Type B pancreatic cell (in vitro differentiated cells): ENCODE results near the gene HMSD. TPM values are rescaled to one million over a fixed set of nuclear protein-coding genes. Genes with fewer than 3 reads are reported as not detected.

Experiments used
- DNase-seq: peaks from one replicate; pipeline ENCODE4 v3.0.0; 2021; ENCODE audit warnings: mixed read lengths; ENCODE audit not compliant: unreplicated experiment; ENCODE audit errors: extremely low spot score
- H3K27ac Mint-ChIP-seq: 2 replicates; pipeline ENCODE4 v1.8.0; 2021; ENCODE audit warnings: mild to moderate bottlenecking, mixed read lengths
- H3K27me3 Mint-ChIP-seq: 2 replicates; pipeline ENCODE4 v1.8.0; 2021; ENCODE audit warnings: mixed read lengths
- H3K36me3 Mint-ChIP-seq: 2 replicates; pipeline ENCODE4 v1.8.0; 2021; ENCODE audit warnings: mixed read lengths
- H3K4me1 Mint-ChIP-seq: one replicate; pipeline ENCODE4 v1.8.0; 2021; ENCODE audit warnings: mixed read lengths; ENCODE audit not compliant: unreplicated experiment
- H3K4me3 Mint-ChIP-seq: 2 replicates; pipeline ENCODE4 v1.8.0; 2021; ENCODE audit warnings: mild to moderate bottlenecking, mixed read lengths
- H3K9me3 Mint-ChIP-seq: 2 replicates; pipeline ENCODE4 v1.8.0; 2021; ENCODE audit warnings: mixed read lengths
- total RNA-seq: library from RNA; stranded (reverse); gene quantifications from 2 replicates; pipeline ENCODE4 v1.2.1, GENCODE V29; 2021; ENCODE audit warnings: low replicate concordance
- TF ChIP-seq, protein P1 (sequence below): fragments of 200-600 bp; sonication (generic); conservative IDR thresholded peaks from 2 replicates; pipeline ENCODE4 v1.5.0; 2021; ENCODE audit warnings: antibody characterized with exemption, mild to moderate bottlenecking

HMSD gene
- total RNA-seq, 1 donor from 2014 or later: 4.5 TPM

DNA sequence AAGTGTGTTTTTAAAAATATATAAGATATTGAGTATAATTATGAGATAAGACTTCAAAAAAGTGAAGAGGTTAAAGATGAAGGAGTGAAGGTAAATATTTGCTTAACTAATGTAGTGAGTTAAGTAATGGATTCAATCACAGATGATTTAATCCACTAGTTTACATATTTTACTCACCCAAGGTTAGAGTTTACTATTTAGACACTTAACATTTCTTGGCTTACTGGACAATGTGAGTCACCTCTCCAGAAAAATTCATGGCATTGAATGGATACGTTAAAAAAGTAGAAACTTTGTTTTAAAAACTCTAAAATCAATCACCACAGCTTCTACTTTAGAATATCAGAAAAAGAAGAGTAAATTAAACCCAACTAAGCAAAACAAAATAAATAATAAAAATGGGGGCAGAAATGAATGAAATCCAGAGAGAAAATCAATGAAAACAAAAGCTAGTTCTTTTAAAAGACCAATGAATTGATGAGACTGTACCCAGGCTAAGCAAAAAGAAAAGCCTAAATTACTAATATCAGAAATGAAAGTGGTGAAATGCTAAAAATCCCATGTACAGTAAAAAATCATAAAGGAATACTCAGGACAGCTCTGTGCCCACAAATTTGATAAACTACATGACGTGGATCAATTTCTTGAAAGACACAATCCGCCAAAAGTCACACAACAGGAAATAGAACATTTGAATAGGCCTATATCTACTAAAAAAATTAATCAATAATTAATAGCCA lies 1.9 kb upstream of the HMSD start:
- no peak for DNase-seq
- Mint-ChIP-seq H3K9me3 (no peaks in the 10 kb centered on the region), H3K27me3 (peaks cover 22% of the 10 kb centered on the region), H3K27ac (no peak overlapping the region), H3K36me3 (no peaks in the 10 kb centered on the region), H3K4me3 (no peak overlapping the region), H3K4me1 (no peaks in the 10 kb centered on the region)
- TF ChIP-seq, protein P1, sequence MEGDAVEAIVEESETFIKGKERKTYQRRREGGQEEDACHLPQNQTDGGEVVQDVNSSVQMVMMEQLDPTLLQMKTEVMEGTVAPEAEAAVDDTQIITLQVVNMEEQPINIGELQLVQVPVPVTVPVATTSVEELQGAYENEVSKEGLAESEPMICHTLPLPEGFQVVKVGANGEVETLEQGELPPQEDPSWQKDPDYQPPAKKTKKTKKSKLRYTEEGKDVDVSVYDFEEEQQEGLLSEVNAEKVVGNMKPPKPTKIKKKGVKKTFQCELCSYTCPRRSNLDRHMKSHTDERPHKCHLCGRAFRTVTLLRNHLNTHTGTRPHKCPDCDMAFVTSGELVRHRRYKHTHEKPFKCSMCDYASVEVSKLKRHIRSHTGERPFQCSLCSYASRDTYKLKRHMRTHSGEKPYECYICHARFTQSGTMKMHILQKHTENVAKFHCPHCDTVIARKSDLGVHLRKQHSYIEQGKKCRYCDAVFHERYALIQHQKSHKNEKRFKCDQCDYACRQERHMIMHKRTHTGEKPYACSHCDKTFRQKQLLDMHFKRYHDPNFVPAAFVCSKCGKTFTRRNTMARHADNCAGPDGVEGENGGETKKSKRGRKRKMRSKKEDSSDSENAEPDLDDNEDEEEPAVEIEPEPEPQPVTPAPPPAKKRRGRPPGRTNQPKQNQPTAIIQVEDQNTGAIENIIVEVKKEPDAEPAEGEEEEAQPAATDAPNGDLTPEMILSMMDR: no peak

DNA sequence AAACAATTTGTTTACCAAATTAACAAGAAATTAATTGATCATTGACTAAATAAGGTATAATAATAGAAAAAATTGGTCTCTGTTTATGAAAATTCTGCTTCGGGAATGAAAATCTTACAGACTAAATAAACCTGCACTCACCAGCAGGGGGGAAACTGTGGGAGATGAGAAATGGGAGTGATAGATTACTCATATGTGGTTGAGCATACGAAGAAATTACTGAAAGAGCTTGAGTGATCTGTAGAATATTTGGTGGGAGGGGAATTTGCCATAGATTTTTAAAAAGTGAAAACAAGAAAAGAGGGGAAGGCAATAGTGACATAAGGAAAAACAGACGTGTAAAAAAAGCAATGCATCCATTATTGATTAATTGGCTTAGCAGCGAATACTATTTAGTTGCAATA lies 2.2 kb downstream of the HMSD start:
- H3K27ac Mint-ChIP-seq: no peak overlapping the region
- TF ChIP-seq, protein P1: no peak
- H3K9me3 Mint-ChIP-seq: no peaks in the 10 kb centered on the region

DNA sequence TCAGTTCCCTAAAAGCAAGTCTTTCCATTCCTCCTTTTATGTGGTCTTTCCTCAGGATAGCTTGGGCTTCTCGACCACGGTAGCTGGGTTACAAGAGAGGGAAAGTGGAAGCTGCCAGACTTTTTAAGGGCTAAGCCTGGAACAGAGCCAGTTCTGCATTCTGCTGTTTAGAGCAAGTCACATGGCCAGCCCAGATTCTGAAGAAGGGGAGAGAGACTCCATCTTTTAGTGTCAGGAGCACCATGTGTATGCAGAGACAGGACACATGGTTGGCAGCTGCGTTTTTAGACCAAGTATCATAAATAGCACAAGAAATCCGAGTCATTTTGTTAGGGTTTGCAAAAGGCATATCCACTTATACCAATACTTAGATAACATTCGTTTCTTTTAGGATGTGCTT lies 4.7 kb downstream of the HMSD start:
- no peak for DNase-seq
- TF ChIP-seq, protein P1: no peak

More for the DNA sequence above, 2.2 kb downstream of the HMSD start:
- H3K27me3 Mint-ChIP-seq: peaks cover 16% of the 10 kb centered on the region
- no peaks in the 10 kb centered on the region for H3K4me1 Mint-ChIP-seq
- H3K4me3 Mint-ChIP-seq: no peak overlapping the region
- H3K36me3 Mint-ChIP-seq: no peaks in the 10 kb centered on the region
- no peak for DNase-seq

DNA sequence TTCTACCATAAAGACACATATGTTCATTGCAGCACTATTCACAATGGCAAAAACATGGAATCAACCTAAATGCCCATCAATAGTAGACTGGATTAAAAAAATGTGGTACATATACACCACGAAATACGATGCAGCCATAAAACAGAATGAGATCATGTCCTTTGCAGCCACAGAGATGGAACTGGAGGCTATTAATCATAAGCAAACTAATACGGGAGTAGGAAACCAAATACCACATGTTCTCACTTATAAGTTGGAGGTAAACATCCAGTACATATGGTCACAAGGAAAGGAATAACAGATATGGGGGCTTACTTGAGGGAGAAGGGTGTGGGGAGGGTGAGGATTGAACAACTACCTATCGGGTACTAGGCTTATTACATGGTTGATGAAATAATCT lies 7.7 kb downstream of the HMSD start:
- no peaks in the 10 kb centered on the region for H3K36me3 Mint-ChIP-seq
- no peak overlapping the region for H3K27ac Mint-ChIP-seq
- H3K9me3 Mint-ChIP-seq: no peaks in the 10 kb centered on the region
- H3K4me3 Mint-ChIP-seq: no peak overlapping the region
- TF ChIP-seq, protein P1: no peak
- no peak for DNase-seq
- H3K27me3 Mint-ChIP-seq: peaks cover 3% of the 10 kb centered on the region
- H3K4me1 Mint-ChIP-seq: no peaks in the 10 kb centered on the region

More for the DNA sequence above, 4.7 kb downstream of the HMSD start:
- no peaks in the 10 kb centered on the region for H3K4me1 Mint-ChIP-seq
- no peak overlapping the region for H3K4me3 Mint-ChIP-seq
- H3K36me3 Mint-ChIP-seq: no peaks in the 10 kb centered on the region
- H3K27ac Mint-ChIP-seq: no peak overlapping the region
- H3K27me3 Mint-ChIP-seq: peaks cover 6% of the 10 kb centered on the region
- no peaks in the 10 kb centered on the region for H3K9me3 Mint-ChIP-seq

DNA sequence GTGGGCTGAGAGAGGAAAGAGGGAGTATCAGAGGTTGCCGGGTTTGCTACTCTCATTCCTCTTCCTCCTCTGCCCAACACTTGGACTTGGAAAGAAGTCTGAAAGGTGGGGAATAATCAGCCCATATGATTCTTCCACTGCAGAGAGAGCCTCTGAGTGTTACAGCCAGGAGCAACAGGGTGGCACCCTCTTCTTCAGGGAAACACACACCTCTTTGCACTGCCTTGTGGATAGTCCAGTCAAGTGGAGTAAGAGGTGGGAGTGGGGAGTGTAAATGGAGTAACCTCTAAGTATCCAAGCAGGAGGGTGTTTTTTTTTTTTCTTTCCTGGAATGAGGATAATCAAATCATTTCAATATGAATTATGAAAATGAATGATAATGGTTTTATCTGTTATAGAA lies 11.8 kb downstream of the HMSD start:
- Mint-ChIP-seq H3K36me3 (no peaks in the 10 kb centered on the region), H3K9me3 (no peaks in the 10 kb centered on the region), H3K4me3 (no peak overlapping the region), H3K27me3 (peaks cover 3% of the 10 kb centered on the region), H3K27ac (no peak overlapping the region), H3K4me1 (no peaks in the 10 kb centered on the region)
- TF ChIP-seq, protein P1: no peak
- DNase-seq: no peak
